H1 (cell line): ENCODE measurements around the gene OTOP1.

ENCODE experiments used
- ATF2 ChIP-seq: IDR thresholded peaks from 2 replicates; pipeline ENCODE4 v1.6.1; 2012; ENCODE audit warnings: low read length, inconsistent platforms
- CTBP2 ChIP-seq: IDR thresholded peaks from 2 replicates; pipeline ENCODE4 v1.7.0; 2011; ENCODE audit warnings: borderline replicate concordance, mild to moderate bottlenecking, moderate library complexity, mixed read lengths, low read length; ENCODE audit not compliant: insufficient read depth, insufficient read length
- CTCF ChIP-seq, 3 experiments: IDR thresholded peaks; 1 replicate in 2 of 3; 2 replicates in 1 of 3; pipeline versions ENCODE4 v1.5.1 to v1.6.1; 2011; ENCODE audit warnings: low read length in 3 of 3, mild to moderate bottlenecking in 3 of 3, inconsistent platforms in 2 of 3, low read depth in 1 of 3, moderate library complexity in 1 of 3; ENCODE audit not compliant: insufficient read depth in 1 of 3; ENCODE audit errors: control extremely low read depth in 1 of 3
- GABPA ChIP-seq: IDR thresholded peaks from 2 replicates; pipeline ENCODE4 v1.6.1; 2011; ENCODE audit warnings: mild to moderate bottlenecking, low read length, moderate library complexity, borderline replicate concordance; ENCODE audit not compliant: insufficient read depth
- HDAC6 ChIP-seq: IDR thresholded peaks from one replicate; pipeline ENCODE4 v1.7.1; 2012; ENCODE audit warnings: low read depth, mild to moderate bottlenecking, inconsistent platforms, low read length, moderate library complexity
- JUND ChIP-seq: IDR thresholded peaks from 2 replicates; pipeline ENCODE4 v1.6.1; 2011; ENCODE audit warnings: mild to moderate bottlenecking, improper control_type of control experiment, low read length
- NRF1 ChIP-seq: IDR thresholded peaks from 2 replicates; pipeline ENCODE4 v1.6.1; 2011; ENCODE audit warnings: mild to moderate bottlenecking, low read depth, low read length, improper control_type of control experiment
- PHF8 ChIP-seq: fragments of 200-600 bp; sonication (generic); conservative IDR thresholded peaks from 2 replicates; pipeline ENCODE4 v1.7.1; 2012; ENCODE audit warnings: low read depth, mild to moderate bottlenecking, inconsistent platforms, low read length, moderate library complexity
- POLR2A ChIP-seq, 2 experiments: IDR thresholded peaks; 1 replicate in 1 of 2; 2 replicates in 1 of 2; pipeline ENCODE4 v1.6.1; 2011; ENCODE audit warnings: low read depth in 2 of 2, low read length in 2 of 2, mild to moderate bottlenecking in 2 of 2; ENCODE audit errors: control extremely low read depth in 1 of 2
- POLR2AphosphoS5 ChIP-seq: IDR thresholded peaks from 2 replicates; pipeline ENCODE4 v1.6.1; 2011; ENCODE audit warnings: low read depth, low read length
- RFX5 ChIP-seq: IDR thresholded peaks from 2 replicates; pipeline ENCODE4 v1.6.1; 2011; ENCODE audit warnings: low read depth, low read length, improper control_type of control experiment, borderline replicate concordance
- SP1 ChIP-seq: IDR thresholded peaks from 2 replicates; pipeline ENCODE4 v1.6.1; 2011; ENCODE audit warnings: low read depth, low read length

- no peak for TF ChIP-seq POLR2A (IDR thresholded peaks at IDR 0.05; ENCODE audit: control extremely low read depth in 1 of 2, low read depth in 2 of 2, low read length in 2 of 2)
- no peak for TF ChIP-seq GABPA
- TF ChIP-seq NRF1 = no peak
- TF ChIP-seq PHF8 = no peak
- TF ChIP-seq CTCF (IDR thresholded peaks at IDR 0.05; ENCODE audit: control extremely low read depth in 1 of 3, insufficient read depth in 1 of 3, low read depth in 1 of 3, low read length in 3 of 3) = no peak
- no peak for TF ChIP-seq JUND
- TF ChIP-seq ATF2 = no peak
- TF ChIP-seq POLR2AphosphoS5 = no peak
- TF ChIP-seq RFX5 = no peak
- TF ChIP-seq HDAC6 = no peak
- TF ChIP-seq CTBP2 = no peak
- no peak for TF ChIP-seq SP1
Measured at GRCh38 chr4:4195354-4195753, 31.4 kb downstream of the OTOP1 start.
